NCI-H526 treated with DMSO at 0.1 percent for 48 hours (cell line): ENCODE results near the gene FBXW9.
A peak's percentile ranks its signal among the peaks of the same experiment; 100 is the strongest.
"Not testable (repeated sequence)": the region's sequence is repeated elsewhere in the genome, so short reads cannot be mapped to it uniquely, and the experiment has no call there.

ENCODE experiments used
- DNase-seq: peaks from one replicate; lab custom pipeline; 2025; lab: John Stamatoyannopoulos, UW

Gene FBXW9

DNA sequence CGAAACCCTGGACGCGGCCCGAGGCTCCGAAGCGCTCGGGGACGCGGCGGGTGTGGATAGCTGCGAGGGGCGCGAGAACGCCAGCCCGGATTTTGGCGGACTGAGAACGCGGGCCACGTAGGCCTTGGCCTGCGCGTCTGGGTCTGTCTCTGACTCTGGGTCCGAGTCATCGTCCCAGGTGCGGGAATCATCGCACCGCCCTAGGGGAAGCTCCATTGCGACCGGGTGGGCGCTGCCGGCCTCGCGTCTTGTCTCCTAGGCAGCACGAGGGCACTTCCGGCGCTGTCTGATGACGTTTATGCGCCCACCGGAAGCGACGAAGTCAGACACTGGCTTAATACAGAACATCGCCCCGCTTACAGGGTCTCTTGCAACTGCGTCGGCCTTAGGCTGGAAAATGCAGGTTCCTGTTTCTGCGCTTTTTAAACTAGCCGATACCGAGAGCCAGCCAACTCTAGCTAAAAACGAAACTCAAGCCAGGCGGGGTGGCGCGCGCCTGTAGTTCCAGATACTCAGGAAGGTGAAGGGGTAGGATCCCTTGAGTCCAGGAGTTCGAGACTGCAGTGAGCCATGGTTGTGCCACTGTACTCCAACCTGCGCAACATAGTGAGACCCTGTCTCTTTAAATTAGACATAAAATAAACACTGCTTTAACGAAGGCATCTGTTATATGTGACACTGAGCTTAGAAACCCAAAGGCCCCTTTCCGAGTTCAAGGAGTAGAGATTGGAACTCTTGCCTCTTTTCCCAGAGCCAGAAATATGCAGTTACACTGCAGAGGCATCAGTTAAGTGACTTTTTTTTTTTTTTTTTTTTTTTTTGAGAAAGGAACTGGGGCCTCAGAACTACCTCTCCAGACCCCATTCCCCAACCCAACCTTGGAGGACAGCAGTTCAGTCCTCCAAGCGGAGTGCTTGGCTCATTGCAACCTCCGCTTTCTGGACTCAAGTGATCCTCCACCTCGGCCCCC, at the start of gene FBXW9:
FBXW9 (minus strand) TSS at position 266 of the 970 bp plus-strand sequence; CDS start at position 216, 50 bp downstream.
- DNase-seq: peak; percentile 41

- DNase-seq: no peak
These were observed 48.9 kb upstream of the FBXW9 start for GRCh38 chr19:12745166-12745897.

DNA sequence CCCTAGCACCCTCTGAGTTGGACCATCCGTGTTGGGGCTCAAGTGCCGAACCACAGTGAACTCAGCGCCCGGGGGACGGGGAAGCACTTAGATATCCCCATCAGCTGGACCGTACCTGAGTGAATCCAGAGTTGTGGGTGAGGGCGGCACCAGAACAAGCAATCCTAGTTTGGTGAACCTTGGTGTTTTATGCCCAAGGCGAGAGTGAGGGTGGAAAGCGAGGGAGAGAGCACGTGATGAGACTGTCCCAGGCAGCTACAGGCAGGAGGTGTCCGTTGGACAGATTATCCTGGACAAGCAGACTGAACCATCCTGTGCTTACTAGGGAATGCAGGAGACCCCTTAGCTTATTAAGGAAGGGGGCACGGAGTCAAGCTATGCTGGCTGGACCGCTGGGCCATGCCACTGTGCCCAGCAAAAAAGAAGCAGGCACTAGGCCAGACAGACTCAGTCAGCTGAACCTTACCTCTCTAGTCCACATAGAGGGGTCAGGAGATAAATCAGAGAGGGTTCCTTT, 41.5 kb upstream of the FBXW9 start:
- DNase-seq: no peak

- DNase-seq: peak; percentile 99
These were observed 40.8 kb upstream of the FBXW9 start, which contains the start of gene GET3 for GRCh38 chr19:12736995-12737834. Gene GET3, plus strand, starts transcription at chr19:12737497. Its CDS starts 9 bp downstream, at chr19:12737506.

DNA sequence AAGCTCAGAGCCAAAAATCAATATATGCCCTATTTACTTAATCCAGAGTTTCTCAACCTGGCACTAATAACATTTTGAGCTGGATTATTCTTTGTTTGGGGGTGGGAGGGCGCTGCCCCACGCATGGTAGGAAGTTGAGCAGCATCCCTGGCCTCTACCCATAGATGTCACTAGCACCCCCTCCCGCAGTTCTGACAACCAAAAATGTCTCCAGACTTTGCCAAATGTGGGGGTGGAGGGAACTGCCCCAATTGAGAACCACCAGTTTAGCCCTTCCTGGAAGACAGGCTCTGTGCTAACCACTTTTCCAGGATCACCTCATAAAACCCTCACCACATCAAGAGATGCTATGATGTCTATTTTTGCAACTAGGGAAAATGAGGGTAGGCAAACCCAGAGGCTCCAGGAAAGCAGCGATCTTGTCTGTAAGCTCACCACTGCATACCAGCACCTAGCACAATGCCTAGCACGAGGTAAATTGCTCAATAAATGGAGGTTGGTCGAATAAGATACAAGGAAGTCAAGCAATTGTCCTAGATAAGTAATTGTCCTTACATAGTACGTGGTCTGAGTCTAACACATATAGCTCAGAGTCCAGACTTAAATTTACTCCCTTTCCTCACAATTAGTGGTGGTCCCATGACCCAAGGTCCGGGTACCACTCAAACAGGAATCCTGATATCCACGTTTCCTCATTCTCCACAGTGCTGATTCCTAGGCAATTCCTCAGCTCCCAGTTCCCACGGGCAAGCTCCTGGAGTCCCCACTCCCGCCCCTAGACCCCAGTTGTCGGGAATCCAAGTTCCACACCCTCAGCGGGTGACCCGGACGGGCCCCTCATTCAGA, 37.2 kb upstream of the FBXW9 start:
- DNase-seq: no peak

- no peak for DNase-seq
These were observed 34.9 kb upstream of the FBXW9 start for GRCh38 chr19:12731337-12731736.

DNA sequence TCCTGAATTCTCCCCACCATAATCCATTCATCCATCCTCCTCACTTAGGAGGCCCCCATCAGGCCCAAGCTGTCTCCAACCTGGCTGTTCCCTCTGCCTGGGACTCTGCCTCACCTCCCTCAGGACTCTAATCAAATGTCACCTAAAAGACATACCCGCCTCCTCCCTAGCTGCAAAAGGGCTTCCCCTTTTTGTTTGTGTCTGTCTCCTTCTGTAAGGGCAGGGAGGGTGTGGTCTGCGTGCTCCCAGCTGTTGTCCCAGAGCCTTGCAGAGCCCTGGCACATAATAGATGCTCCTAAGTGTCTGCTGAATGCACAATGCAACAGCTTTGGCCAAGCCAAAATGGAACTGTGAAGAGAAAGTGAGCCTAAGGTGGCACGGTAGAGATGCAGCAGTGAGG, 33.6 kb upstream of the FBXW9 start:
- DNase-seq: no peak

DNA sequence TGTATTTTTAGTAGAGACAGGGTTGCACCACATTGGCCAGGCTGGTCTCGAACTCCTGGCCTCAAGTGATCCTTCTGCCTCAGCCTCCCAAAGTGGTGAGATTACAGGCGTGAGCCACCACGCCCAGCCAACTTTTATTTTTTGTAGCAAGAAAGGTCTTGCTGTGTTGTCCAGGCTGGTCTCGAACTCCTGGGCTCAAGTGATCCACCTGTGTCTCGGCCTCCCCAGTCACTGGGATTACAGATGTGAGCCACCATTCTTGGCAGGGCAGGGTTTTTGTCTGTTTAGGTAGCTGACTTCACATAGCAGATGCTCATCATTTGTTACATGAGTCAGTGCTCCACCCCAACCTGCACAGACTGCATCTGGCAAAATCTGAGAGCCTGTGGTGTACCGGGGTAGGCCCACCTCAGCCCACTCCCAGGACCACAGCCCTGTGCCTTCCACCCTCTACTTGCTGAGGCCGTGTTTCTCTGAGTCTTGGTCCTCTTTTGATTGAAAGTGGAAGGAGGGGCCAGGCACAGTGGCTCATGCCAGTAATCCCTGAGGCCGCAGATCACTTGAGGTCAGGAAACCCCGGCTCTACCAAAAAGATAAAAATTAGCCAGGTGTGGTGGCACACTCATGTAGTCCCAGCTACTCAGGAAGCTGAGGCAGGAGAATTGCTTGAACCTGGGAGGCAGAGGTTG, 31.5 kb upstream of the FBXW9 start:
- DNase-seq: no peak

DNA sequence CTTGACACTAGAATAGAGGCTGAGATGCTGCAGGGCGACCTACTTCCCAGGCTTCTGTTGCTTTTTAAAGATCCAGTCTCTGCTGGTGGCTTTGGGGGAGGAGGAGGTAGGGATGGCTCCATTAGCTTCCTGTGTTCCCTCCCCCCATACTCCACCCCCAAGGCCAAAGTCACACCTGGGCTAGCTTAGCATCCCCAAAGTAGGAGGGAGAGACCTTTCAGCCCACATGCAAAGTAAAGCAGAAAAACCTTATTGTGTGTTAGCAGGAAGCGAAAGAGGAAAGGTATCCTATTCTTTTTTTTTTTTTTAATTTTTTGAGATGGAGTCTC, 30.5 kb upstream of the FBXW9 start:
- no peak for DNase-seq

DNA sequence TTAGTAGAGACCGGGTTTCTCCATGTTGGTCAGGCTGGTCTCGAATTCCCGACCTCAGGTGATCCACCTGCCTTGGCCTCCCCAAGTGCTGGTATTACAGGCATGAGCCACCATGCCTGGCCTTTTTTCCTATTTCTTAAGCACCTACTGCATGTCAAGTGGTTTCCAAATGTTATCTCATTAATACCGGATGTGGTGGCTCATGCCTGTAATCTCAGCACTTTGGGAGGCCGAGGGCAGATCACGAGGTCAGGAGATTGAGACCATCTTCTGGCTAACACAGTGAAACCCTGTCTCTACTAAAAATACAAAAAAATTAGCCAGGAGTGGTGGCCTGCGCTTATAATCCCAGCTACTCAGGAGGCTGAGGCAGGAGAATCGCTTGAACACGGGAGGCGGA, 29.2 kb upstream of the FBXW9 start:
- DNase-seq: not testable (repeated sequence)

- peak; percentile 59 for DNase-seq
These were observed 27.4 kb upstream of the FBXW9 start, which contains the start of gene TNPO2 for GRCh38 chr19:12723641-12724426. Gene TNPO2, minus strand, starts transcription at chr19:12723932. Its CDS starts 2,955 bp downstream, at chr19:12720977.

GRCh38 chr19:12723381-12723640, 26.9 kb upstream of the FBXW9 start:
- DNase-seq: no peak

- DNase-seq: peak; percentile 87
These were observed 26.3 kb upstream of the FBXW9 start for GRCh38 chr19:12722566-12723380.

GRCh38 chr19:12721656-12722565, 25.5 kb upstream of the FBXW9 start:
- no peak for DNase-seq

DNA sequence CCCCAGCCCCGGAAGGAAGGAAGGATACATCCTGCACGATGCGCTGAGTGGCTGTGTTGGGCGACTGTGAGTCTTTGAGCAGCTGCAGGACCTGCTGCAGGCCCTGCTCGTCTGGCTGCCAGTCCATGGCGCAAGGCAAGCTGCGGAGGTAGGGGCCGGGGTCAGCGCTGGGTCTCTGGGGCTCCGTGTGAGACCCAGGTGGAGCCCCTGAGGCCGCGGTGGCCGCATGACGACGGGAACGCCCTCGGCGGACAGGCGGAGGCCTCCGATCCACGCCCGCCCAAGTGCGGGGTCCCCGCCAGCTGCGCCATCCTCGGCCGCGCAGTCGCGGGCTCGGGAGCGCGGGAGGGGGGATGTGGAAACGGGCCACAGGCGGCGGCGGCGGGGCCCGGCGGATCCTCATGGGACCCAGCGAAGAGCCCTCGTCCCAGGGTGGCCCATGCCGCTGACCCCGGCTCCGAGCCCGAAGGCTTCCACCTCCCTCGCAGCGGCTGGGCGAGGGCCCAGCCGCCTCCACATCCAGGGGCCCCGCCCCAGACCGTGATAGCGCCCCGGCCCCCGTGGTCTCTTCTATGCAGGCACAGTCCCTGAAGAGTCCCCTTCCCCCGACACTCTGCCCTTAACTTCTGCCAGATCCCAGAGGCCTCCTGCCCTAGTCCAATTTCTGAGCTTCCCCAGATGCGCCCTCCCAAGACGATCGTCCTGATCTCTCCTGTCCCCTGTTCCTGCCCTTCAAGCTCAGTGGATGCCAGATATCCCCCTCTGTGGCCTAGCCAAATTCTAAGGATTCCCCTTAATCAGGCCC, 24.6 kb upstream of the FBXW9 start:
- DNase-seq: no peak

- DNase-seq: no peak
These were observed 23.9 kb upstream of the FBXW9 start for GRCh38 chr19:12720296-12720695.

GRCh38 chr19:12715929-12716328, 19.5 kb upstream of the FBXW9 start:
- DNase-seq: no peak
